CD4-positive, alpha-beta T cell treated with Interleukin-6 for 4 hours (primary cell): ENCODE measurements around the gene FERMT2.
"Not testable (repeated sequence)": the region's sequence is repeated elsewhere in the genome, so short reads cannot be mapped to it uniquely, and the experiment has no call there.

Source experiments
- DNase-seq: peaks from one replicate; pipeline ENCODE4 v3.0.0-alpha.2; 2020; ENCODE audit warnings: mixed read lengths

The FERMT2 gene

DNA sequence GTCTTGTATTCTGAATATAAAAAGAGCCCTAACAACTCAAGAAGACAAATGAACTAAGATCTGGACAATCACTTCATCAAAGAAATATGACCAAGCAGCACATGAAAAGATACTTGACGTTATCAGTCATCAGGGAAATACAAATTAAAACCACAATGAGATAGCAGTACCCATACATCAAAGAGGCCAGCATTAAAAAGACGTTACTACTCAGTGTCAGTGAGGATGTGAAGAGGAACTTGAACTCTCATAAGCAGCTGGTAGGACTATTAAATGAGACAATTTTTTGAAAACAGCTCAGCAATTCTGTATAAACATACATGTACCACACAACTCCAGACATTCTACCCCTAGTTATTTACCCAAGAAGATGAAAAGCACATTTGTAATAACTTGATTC is 55.9 kb downstream of the FERMT2 start:
- no peak for DNase-seq

DNA sequence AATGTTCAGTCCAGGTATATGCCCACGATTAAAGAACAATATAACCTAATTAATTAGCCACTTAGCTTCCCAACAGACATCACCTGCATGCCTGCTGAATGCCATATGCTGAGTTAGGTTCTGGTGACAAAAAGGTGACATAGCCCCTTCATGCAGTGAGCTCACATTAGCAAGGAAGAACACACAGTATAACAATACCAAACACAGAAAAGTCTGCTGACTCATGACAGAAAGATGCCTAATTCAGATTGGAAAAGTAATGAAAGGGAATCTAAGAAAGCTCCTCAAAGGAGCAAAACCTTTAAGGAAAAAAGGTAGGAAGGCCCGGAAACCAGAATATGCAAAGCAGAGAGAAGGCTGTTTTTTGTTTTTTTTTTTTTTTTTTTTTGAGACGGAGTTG is 59.0 kb downstream of the FERMT2 start:
- DNase-seq = no peak

DNA sequence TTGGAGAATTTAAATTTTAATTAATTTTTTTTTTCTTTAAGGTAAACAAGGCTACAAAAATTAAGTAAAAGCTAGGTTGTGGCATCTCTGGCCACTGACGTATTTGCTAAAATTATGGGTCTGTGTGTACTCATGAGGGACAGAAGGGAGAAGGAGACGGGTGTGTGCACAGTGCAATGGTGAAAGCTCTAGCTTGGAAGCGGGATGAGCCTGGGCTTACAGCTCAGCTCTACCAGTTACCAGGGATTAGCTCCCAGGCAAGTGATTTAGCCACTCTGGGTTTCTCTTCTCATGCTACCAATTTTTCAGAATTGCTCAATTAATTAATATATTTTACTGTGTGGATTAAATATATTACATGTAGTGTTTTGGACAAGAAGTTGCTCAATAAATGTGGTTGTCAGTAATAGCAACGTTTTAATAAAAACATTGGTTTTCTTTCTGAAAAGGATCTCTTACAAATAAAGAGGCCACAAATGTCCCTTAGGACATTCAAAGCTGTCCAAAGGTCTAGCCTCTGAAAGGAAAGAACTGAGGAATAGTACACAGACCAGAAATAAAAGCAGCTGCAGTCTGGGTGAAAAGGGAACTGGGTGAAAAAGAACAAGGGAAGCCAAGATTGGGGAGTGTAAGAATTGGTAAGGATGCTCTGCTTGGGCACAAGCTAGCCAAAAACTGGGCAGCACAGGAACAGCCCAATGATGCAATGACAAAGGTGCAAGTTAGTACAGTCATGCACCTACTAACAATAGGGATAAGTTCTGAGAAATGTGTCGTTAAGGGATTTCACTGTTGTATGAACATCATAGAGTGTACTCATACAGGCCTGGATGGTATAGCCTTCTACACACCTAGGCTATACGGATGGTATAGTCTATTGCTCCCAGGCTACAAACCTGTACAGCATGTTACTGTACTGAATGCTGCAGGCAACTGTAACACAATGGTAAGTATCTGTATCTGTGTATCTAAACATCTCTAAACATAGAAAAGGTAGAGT is 61.7 kb downstream of the FERMT2 start:
- DNase-seq = no peak

DNA sequence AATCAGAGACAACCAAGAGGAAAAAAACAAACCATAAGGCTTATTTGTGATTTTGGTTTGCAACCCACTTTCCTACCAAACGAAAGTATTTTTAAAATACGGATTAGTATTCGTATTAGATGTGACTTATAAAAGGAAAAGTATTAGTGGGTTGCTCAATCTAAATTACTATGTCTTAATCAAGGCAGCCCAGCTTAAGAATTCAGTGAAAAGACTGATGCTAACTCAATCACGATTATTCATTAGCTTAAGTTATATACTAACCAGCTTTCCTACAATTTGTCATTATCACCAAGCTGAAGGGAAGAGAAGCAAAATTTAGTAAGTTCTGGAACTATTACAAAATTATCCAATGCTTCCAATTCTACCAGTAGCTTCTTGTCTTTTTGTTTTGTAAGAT is 62.7 kb downstream of the FERMT2 start:
- DNase-seq = no peak

DNA sequence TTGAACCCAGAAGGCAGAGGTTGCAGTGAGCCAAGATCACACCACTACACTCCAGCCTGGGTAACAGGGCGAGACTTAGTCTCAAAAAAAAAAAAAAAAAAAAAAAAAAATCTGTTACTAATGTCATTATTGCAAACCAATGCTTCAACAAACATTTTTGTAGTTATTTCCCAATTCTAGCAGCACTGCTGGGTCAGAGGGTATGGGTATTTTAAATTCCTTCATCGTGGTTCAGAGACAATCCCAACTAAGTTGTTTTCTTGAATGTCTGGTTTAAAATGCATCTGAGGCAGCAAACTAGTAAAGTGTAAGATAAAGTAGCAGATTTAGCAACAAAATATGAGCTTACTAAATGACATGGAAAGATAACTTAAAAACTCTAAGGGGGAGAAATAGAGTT is 65.6 kb downstream of the FERMT2 start:
- DNase-seq = no peak

DNA sequence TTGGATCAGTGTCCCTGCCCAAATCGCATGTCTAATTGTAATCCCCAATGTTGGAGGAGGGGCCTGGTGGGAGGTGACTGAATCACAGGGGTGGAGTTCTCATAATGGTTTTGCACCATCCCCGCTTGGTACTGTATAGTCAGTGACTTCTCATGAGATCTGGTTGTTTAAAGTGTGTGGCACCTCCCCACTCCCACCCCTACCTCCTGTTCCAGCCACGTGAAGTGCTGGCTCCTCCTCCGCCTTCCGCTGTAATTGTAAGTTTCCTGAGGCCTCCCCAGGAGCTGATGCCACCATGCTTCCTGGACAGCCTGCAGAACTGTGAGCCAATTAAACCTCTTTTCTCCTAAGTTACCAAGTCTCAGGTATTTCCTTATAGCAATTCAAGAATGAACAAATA is 67.2 kb downstream of the FERMT2 start:
- DNase-seq = no peak

DNA sequence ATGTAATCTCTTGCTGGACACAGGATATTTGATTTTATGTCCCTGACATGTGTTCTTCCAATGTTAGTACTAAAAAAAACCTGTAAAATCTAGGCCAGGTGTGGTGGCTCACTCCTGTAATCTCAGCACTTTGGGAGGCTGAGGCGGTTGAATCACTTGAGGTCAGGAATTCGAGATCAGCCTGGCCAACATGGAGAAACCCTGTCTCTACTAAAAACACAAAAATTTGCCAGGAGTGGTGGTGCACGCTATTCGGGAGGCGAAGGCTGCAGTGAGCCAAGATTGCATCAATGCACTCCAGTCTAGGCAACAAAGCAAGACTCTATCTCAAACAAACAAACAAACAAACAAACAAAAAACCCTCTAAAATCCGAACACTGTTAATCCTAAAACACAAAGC is 68.0 kb downstream of the FERMT2 start:
- DNase-seq = no peak

DNA sequence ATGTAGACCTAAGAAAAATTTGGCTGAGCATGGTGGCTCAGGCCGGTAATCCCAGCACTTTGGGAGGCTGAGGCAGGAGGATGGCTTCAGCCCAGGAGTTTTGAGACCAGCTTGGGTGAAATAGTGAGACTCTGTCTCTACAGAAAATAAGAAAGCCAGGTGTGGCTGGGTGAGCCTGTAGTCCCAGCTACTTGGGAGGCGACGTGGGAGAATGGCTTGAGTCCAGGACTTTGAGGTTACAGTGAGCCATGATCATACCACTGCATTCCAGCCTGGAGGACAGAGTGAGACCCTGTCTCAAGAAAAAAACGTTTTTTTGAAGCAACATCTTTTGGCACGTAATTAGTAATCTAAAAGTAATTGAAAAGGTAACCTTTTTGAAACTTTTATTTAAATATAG is 70.9 kb downstream of the FERMT2 start:
- no peak for DNase-seq

DNA sequence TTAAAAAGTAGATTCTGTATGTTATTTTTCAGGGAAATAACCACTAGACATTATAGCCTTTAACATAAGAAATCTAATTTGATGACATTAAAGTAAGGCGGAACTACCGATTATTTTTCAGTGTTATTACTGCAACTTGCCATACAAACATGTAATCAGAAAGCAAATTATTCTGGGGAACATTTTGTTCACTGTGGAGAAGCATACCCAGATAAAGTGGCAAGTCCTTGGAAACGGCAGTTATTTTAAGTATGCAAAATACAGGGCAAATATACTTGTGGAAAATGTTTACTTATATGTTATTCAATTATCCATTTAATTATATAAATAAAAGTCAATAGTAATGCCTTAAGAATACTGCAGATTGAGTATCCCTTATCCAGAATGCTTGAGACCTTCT is 71.9 kb downstream of the FERMT2 start:
- no peak for DNase-seq

DNA sequence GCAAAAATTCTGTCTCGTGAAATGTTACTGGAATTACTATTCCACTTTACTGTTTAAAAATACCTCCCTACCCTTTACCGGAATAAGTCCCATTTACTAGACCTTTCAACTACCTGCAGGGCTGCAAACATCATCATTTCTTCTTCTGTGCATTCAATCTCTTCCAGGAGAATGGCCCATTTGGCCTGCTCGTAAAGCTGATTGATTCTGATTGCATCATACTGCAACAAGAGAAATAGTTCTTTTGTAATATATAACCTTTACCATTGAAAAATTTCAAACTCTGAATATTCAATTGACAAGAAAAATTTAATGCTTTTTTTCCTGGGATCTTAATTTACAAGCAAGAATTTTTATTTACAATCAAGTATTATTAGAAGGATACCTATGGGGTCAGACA is 72.4 kb downstream of the FERMT2 start:
- DNase-seq = no peak

DNA sequence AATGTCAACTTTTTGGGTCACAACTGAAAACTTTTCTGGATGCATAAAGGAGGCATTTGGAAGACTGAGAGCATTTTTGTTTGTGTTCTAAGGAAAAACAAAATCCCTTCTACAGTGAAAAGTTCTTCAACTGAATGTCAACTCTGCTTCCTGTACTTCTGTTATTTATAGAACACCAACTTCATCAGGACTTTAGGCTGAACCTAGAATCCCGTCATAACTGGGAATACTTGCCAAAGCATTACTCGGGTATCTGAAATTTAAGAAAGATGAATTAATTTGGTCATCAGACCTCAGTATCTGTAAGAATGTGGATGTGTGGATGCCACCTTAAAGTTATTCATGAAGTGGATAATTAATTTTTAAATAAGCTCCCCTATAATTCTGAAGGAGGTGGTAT is 73.2 kb downstream of the FERMT2 start:
- no peak for DNase-seq

DNA sequence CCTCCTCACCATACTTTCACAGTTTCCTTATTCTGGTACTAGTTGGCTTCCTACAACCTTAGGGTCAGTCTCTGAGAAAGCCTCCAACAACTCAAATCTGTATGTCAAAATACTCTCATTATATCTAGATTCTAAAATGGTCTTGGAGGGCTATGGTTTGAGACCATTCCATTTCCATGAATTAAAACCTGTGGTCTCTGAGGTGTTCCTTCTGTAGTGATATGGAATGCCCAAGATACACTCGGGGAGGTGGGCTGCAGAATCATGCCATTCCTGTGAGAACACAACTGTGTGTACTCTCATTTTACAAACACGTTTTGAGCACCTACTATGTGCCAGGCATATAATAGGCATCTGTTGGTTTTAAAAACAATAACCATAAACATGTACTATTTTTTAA is 74.0 kb downstream of the FERMT2 start:
- DNase-seq = no peak

DNA sequence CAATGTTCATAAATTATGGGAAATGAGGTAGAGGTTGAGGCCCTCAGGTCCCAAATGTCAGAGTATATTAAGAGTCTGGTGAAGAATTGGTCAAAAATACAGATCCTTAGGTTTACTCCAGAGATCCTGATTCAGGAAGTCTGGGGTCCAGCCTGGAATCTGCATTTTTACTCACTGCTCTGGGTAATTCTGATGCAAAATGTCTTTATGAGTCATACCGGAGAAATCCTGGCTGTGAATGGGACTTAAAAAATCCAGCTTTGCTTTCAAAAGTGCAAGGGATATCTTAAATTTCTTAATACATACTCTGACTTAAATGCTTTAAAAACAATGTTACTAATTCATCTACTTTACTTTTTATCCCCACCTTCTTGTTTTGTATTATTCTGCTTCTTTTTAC is 74.5 kb downstream of the FERMT2 start:
- DNase-seq = no peak

DNA sequence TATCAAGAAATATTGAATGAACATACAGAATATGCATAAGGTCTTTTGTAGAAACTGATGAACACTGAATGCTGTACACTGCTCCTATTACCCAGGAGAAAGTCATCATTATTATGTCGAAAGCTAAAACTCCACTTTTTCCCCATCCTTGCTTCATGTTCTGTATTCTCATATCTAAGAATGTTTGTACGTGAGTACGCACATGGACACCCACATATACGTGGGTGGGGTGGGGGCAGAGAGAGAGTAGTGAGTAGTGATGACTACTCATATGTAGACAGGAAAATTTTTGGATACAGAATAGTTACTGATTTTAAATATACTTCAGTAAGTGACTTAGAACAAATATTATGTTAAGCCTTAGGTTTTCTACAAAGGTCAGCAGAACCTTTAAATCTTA is 75.1 kb downstream of the FERMT2 start:
- no peak for DNase-seq

DNA sequence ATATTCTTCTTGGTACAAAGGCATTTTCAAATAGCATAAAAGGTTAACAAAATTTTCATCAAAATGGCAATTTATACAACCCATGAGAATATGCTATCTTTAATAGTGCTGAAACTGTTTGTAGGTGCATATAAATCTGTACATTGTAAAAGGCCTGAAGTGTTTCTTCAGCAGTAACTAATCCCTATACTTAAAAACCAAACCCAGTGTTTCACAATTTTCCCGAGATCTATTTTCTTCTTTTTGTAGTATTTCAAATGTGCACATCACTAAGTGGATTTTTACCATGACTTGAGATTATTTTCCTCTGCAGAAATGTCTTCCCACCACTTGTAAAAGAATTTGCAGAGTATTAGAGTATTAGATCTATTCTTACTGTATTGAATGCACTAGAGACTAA is 76.5 kb downstream of the FERMT2 start:
- DNase-seq = no peak

DNA sequence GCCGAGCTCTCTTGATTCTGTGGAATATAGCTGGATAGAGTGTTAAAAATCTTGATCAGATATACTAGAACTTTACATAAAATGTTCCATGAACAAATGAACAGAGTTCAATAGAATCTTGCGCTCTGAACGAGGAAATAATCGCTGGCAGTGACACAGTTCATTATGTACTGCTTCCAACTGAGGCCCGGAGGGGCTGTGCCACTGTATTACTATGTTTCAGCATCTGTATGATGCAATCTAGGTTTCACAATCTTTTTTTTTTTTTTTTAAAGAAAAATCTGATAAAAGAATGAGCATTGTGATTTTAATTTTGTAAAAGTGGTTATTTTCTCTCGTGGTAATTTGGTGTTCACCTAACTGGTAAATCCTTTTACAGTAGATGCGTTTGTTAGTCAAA is 77.2 kb downstream of the FERMT2 start:
- no peak for DNase-seq

DNA sequence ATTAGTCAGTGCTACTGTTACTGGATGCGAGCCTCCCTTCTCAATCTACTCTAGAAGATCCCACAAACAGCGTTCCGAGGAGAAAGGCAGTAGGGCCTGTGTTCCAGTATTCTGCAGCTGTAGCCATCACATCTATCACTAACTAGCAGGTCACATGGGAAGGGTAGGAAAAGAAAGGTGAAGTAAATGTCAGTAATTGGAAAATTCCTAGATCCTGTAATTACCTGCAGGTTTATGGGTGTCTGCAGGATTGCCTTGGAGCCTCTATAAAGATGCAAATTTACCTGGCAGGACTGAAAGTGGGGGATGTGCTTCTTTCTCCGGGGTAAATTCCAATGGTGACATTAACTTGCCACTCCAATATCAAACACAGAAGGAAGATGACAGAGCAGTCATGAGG is 77.8 kb downstream of the FERMT2 start:
- no peak for DNase-seq

DNA sequence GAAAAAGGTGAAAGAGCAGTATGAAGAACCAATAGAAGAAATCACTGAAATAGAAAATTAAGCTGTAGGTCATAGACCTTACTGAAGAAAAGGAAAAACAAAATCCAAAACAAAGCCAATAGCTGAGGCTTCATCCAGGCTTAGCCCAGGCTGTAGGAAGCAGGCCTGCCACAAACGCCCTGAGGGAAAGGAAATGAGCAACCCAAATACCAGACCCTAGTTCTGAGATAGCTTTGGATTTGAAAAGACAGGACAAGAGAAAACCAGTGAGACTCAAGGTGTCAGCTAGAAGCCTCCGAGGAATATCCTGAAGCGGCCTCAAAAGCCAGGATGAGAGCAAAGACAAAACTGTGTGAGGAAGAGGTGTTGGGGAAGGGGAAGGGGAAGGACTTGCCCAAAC is 79.2 kb downstream of the FERMT2 start:
- no peak for DNase-seq

DNA sequence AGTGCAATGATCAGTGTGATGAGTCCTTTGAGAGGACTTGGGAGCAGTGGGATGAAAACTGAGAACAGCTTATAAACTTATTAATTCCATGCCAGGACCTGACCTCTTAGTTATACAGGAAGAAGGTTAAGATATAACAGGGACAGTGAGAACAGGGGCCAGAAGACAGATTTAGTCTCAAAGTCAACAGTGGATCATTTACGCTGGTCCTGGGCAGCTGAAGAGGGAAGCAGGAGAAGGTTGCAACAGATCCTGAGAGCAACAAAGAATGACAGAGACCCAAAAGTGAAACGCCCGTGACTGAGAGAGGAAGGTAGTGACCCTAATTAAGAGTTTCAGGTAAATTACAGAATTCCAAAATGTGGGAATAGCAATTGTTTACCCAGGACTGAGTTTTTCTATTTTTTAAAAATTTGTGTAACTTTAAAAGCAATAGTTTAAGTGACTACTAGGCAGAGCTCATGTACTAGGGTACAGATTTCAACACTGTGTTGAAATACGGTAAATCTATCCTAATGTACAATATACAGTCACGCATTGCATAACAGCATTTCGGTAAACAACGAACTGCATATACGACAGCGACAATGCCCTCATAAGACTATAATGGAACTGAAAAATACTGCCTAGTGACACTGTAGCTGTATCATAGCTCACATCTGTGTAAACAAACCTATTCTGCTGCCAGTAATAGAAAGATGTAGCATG is 81.8 kb downstream of the FERMT2 start:
- no peak for DNase-seq

DNA sequence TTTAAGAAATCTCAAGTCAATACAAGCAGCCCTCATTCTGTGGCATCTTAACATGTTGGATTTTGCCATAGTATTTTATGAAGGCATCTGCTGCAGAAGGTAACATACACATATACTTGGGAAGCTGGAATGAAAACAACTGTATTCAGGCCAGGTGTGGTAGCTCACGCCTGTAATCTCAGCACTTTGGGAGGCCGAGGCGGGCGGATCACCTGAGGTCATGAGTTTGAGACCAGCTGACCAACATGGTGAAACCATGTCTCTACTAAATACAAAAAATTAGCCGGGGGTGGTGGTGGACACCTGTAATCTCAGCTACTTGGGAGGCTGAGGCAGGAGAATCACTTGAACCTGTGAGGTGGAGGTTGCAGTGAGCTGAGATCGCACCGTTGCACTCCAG is 86.0 kb downstream of the FERMT2 start:
- DNase-seq = not testable (repeated sequence)

DNA sequence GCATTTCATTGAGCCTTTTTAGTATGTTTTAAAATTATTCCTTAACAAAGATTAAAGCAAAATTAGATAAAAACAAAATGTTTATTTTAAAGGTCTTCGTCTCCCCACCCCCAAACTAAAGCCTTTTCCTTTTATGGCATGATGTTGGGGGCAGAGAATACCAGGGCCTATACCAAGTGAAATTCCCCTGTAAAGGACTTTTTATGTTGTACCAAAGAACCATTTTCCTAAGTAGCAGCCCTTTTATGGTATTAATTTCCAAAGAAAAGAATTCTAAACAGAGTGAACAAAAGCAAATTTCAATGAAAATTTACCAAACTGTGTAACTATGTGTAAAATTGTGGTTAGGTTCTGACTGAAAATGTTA is 87.5 kb downstream of the FERMT2 start:
- DNase-seq = no peak

DNA sequence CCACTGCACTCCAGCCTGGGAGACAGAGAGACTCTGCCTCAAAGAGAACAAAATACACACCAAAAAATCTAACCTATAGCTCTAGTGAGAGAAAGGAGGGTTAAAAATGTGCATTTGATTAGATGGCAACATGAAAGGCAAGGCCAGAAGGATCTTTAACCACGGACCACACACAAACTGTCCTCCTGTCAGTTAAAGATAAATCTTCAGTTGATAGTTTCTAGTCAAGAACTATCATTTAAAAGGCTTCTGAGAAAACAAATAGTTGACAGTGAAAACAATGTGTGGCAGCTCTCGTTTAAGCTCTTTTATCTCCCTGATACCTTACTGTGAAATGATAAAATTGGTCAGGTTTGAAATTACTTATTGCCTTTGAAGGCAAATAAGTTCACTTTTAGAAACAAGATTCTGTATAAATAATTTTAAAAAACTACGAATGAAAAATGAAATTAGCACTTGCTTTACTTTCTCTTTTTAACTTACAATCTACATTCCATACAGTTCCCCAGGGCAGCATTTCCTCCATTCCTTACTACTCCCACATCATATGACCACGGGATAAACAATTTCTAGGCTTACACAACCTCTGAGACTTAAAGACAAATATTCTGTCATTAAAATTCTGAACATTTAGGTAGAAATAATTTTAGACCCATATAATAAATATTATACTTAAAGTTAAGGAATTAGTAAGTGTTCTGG is 88.1 kb downstream of the FERMT2 start:
- DNase-seq = no peak

DNA sequence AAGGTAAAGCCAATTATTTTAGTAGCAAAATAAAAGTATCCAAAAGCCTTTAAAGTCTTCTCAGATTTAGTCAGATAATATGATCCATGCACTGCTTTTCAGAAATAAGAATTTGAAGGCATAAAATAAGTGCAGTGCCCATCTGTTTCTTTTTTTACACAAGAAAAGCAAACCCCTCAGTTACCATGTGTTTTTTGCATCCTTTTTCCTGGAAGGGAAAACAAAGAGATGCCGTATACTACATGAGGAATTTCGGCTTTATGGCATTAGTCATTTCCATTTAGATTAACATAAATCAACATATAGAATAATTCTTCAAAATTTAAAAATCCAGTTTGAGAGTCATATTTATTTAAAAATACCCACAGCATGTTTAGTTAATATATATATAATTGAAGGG is 89.4 kb downstream of the FERMT2 start:
- no peak for DNase-seq

DNA sequence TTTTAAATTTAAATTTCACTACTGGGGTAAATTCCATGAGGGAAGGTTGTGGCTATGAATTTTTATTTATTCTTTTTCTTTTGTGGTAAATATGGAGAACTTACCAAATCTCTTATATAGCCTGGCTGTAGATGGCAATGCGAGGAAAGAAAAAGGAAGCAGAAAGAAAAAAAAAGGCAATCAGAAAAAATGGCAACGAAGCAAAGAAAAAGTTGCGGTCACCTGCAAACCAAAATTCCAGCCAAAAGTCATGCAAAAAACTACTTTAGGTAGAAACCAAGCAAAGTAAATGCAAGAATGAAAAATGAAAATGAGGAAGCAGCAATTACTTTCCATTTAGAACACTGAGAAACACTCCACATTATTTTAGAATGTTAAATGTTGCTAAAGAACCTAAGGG is 89.9 kb downstream of the FERMT2 start:
- no peak for DNase-seq
